Ishikawa (cell line): ENCODE measurements around the gene PIGL.

Experiments used
- CEBPB ChIP-seq: IDR thresholded peaks from 2 replicates; pipeline ENCODE4 v1.6.1; 2012
- CREB1 ChIP-seq: IDR thresholded peaks from 2 replicates; pipeline ENCODE4 v1.6.1; 2012; ENCODE audit warnings: low read depth
- EGR1 ChIP-seq: IDR thresholded peaks from 2 replicates; pipeline ENCODE4 v1.6.1; 2012
- EP300 ChIP-seq: IDR thresholded peaks from 2 replicates; pipeline ENCODE4 v1.6.1; 2012; ENCODE audit warnings: borderline replicate concordance
- FOXM1 ChIP-seq: IDR thresholded peaks from 2 replicates; pipeline ENCODE4 v1.6.1; 2012; ENCODE audit warnings: low read depth, borderline replicate concordance
- MAX ChIP-seq: IDR thresholded peaks from 2 replicates; pipeline ENCODE4 v1.6.1; 2012
- RAD21 ChIP-seq: IDR thresholded peaks from 2 replicates; pipeline ENCODE4 v1.6.1; 2012; ENCODE audit warnings: low read depth
- REST ChIP-seq: IDR thresholded peaks from 2 replicates; pipeline ENCODE4 v1.6.1; 2012; ENCODE audit warnings: low read depth, mild to moderate bottlenecking
- TAF1 ChIP-seq: IDR thresholded peaks from 2 replicates; pipeline ENCODE4 v1.6.1; 2012; ENCODE audit warnings: low read depth, mild to moderate bottlenecking
- TCF12 ChIP-seq: IDR thresholded peaks from 2 replicates; pipeline ENCODE4 v1.6.1; 2012; ENCODE audit warnings: low read depth
- TEAD4 ChIP-seq: IDR thresholded peaks from 2 replicates; pipeline ENCODE4 v1.6.1; 2012
- YY1 ChIP-seq: IDR thresholded peaks from 2 replicates; pipeline ENCODE4 v1.6.1; 2012; ENCODE audit warnings: low read depth

- TF ChIP-seq MAX (no peak), TAF1 (no peak), REST (no peak), RAD21 (no peak), CREB1 (no peak), YY1 (no peak), TCF12 (no peak), EP300 (no peak), CEBPB (no peak), EGR1 (no peak), FOXM1 (no peak), TEAD4 (no peak)
Measured at GRCh38 chr17:16301963-16302855, 85.2 kb downstream of the PIGL start.
